NCI-H82 (cell line): ENCODE measurements around the gene CYFIP1.

Experiments
- DNase-seq: peaks from one replicate; lab custom pipeline; 2025; lab: John Stamatoyannopoulos, UW

Gene CYFIP1

GRCh38 chr15:22967084-22967770 lies 12.9 kb downstream of the CYFIP1 start:
- no peak for DNase-seq

DNA sequence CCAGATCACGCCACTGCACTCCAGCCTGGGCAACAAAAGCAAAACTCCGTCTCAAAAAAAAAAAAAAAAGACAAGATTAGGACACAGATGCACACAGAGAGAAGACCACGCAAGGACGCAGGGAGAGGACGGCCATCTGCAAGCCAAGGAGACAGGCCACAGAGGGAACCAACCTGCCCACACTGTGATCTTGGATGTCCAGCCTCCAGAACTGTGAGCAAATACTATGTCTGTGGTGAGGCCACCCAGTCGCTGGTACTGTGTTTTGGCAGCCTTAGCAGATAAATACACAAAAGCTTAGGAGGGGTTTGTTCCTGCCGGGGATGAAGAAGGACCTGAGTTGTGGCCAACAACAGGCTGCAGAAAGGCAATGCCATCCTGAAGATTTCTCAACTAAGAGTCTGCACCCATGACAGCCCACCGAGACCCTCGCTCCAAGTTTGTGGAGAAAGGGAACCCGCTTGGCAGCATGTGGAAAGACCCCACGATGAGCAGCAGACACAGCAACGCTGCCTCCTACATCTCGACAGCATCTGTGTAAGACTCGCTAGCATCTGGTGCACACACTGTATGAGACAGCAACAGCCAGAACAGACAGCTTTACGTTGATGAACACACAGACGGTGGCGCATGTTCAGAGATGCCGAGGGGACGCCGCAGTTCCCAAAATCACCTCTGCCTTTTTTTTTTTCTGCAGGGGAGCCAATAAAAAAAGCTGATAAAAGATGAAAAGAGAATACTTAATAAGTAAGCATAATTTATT lies 13.7 kb downstream of the CYFIP1 start:
- DNase-seq = no peak

DNA sequence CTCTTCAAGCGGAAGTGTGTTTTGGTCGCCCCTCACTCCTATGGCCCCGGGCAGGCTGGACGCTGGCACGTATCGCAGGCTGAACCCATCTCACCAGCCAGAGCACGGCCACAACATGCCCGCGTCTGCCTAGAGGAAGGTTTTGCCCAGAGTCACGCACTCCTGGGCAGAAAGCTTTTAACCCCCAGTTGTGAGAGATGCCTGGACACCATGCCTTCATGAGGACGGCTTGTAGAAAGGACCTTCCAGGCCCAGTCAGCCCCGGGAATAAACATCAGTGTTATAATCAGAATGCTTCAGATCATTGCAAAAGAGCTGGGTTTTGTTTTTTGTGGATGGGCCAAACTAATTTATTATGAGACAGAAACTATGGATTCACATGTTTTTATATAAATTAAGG lies 16.5 kb downstream of the CYFIP1 start:
- DNase-seq = no peak

DNA sequence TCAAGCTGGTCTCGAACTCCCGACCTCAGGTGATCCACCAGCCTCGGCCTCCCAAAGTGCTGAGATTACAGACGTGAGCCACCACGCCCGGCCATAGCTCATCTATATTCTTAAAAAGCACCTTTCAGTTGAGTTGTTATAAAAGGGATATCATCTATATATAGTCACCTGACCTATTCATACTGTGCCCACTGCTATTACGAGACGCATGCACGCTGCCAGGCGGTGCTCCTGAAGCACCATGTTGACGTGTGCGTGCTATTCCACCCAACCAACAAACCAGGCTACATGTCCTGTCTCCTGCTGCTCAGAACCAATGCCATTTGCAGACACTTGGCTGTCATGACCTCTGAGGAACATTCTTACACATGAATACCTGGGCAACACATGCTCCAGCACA lies 17.6 kb downstream of the CYFIP1 start:
- no peak for DNase-seq

- no peak for DNase-seq
Measured at GRCh38 chr15:22961762-22962161, 18.4 kb downstream of the CYFIP1 start.

DNA sequence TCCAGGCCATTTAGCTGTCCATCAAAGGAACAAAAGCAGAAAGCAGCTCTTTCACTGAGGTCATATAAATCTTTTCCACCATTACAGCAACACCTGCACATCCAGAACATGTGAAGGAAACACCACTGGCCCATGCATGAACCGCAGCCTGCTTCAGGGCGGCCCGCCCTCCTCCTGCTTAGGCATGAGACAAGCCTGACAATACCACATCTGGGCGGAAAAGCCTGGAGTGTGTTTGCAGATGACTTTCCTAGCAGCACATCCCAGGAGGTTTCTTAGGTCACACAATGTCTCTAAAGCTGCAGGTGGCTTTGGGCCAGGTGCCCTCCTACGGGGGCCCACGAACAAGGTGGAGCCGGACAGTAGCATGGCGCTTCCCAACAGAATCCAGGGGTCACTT lies 19.6 kb downstream of the CYFIP1 start:
- no peak for DNase-seq

DNA sequence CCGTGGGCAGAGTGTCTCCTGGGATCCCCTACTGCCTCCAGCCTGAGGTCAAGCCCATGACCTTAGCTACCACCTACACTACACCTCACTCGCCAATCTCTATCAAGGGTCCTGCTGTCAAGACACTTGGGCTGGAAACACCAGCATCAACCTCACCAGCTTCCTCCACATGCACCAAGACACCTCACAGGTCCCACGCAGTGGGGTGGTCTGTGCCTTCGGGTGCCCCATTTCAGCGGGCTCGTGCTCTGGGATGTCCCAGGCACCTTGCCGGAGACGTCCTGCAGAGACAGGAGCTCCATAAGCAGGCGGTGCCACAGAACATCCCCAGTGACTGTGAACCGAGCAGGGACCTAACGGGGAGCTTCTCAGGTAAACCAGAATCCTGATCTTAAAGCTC lies 20.0 kb downstream of the CYFIP1 start:
- no peak for DNase-seq

GRCh38 chr15:22959321-22960101 lies 20.7 kb downstream of the CYFIP1 start:
- no peak for DNase-seq

GRCh38 chr15:22958487-22959280 lies 21.5 kb downstream of the CYFIP1 start:
- no peak for DNase-seq

- DNase-seq = no peak
Measured at GRCh38 chr15:22956978-22957260, 23.2 kb downstream of the CYFIP1 start.

- DNase-seq = no peak
Measured at GRCh38 chr15:22956257-22956977, 23.8 kb downstream of the CYFIP1 start.

GRCh38 chr15:22955544-22956119 lies 24.5 kb downstream of the CYFIP1 start:
- no peak for DNase-seq

DNA sequence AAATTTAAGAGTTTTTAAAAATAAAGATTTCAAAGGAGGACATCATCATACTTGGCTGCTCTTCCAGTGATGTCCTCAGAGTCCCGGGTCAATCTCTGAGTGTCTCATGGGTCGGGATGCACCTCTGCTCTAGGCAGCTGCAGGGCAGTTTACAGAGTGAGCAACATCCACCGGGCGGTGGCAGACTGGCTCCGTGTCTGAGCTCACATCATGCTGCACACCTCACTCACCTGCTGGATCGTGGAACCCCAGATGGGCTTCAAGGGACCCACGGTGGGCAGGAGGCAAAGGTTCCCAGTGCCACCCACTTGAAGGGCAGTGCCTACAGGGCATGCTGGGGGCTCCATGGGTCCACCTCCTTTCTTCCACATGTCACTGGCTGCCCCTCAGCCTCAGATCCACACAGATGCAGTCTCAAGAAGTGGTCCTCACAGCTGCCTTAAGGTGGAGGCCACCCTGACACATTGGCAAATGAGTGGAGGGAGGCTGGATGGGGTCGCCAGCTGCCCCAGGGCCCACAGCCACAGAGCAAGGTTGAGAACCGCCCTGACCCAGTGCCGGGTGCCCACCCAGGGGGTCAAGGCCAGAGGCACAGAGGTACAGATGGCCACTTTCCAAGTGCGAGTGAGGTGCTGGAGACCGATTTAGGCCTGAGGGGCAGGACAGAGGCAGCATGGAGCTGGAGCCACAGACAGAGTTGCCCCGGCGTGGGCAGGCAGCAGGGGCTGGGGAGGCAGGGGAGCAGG lies 25.2 kb downstream of the CYFIP1 start:
- DNase-seq = no peak

- DNase-seq = no peak
Measured at GRCh38 chr15:22954326-22954725, 25.8 kb downstream of the CYFIP1 start.

DNA sequence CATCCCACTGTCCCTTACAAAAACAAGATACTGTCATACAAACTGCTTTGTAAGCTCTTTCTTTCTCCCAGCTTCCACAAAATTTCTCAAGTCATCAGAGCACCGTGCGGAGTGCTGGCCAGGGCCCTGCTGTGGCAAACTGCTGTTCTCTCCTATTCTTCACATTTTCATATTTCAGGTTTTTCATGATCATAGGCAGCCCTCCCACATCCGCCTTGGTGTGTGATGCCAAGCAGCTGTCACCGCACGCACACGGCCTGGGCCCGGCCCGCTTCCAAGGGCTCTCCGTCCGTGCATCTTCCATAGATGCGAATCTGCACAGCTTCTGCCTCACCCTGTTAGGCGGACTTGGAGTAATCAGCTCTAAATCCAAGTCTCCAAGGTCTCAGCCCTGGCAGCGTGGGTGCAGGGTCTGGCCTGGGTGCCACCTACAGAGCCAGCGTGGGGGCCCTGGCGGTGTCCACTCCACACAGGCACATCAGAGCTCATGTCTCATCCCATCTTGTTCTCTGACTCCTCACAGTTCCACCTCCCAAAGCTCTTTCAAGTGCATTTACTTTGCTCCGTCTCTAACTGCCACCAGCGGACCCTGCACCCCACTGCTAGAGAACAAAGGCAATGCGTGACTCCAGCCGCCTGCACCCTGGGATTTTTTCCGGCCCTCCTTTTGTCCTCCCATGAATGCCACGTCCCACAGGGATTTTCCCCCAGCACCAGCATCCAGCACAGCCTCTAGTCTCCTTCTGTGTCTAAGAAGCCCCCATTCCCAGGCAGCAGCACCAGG lies 27.2 kb downstream of the CYFIP1 start:
- no peak for DNase-seq

GRCh38 chr15:22951381-22952280 lies 28.5 kb downstream of the CYFIP1 start:
- no peak for DNase-seq

- DNase-seq = no peak
Measured at GRCh38 chr15:22951031-22951380, 29.2 kb downstream of the CYFIP1 start.

GRCh38 chr15:22950256-22950990 lies 29.7 kb downstream of the CYFIP1 start:
- no peak for DNase-seq
